ENCODE results near the gene MMAB.

DNA sequence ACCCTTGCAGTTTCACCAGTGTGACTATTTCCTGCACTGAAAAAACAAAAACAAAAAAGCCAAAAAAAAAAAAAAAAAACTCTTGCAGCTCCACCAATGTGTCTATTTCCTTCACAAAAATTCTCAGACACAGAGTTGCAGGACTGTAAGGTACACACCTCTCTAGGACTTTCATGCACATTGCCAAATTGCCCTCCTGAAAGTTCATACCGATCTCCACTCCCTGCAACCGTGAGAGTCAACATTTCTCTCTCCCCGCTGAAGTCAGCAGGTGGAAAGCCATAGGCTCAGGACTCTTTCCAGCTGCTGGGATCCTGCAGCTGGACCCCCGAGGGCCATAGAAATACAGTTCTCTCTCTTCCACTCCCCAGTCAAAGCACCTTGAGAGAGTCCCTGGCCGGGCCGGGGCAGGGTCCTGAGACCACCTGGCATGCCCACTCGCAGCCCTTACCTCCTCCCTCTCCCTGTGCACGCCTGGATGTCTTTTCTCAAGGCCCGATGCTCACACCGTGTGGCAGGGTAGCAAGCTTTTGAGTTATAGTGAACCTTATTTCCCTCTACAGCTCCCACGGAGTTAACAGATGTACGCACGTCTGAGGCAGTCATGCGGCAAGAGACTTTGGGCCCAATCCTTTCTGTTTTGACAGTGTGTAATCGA lies 23.6 kb downstream of the MMAB start:
- TF ChIP-seq, protein P1, sequence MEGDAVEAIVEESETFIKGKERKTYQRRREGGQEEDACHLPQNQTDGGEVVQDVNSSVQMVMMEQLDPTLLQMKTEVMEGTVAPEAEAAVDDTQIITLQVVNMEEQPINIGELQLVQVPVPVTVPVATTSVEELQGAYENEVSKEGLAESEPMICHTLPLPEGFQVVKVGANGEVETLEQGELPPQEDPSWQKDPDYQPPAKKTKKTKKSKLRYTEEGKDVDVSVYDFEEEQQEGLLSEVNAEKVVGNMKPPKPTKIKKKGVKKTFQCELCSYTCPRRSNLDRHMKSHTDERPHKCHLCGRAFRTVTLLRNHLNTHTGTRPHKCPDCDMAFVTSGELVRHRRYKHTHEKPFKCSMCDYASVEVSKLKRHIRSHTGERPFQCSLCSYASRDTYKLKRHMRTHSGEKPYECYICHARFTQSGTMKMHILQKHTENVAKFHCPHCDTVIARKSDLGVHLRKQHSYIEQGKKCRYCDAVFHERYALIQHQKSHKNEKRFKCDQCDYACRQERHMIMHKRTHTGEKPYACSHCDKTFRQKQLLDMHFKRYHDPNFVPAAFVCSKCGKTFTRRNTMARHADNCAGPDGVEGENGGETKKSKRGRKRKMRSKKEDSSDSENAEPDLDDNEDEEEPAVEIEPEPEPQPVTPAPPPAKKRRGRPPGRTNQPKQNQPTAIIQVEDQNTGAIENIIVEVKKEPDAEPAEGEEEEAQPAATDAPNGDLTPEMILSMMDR (IDR thresholded peaks at IDR 0.05; ENCODE audit: extremely low read depth in 1 of 2, insufficient read depth in 1 of 2, low read depth in 1 of 2, low read length in 2 of 2) = no peak
- TF ChIP-seq POLR2A (IDR thresholded peaks at IDR 0.05; ENCODE audit: low read depth, low read length) (no peak), POLR2AphosphoS5 (IDR thresholded peaks at IDR 0.05; ENCODE audit: insufficient read depth, low read depth, low read length) (no peak), JUN (IDR thresholded peaks at IDR 0.05; ENCODE audit: borderline replicate concordance, insufficient read depth, insufficient read length, low read depth) (no peak)

All from endothelial cell of umbilical vein (primary cell).